Activated T-cell treated with anti-CD3 and anti-CD28 coated beads, Interleukin-2, amount 50 U/mL, for 4 hours (primary cell): ENCODE data around the gene COQ7. TPM values are rescaled to one million over a fixed set of nuclear protein-coding genes. Genes with fewer than 3 reads are reported as not detected.

Experiments
- ATAC-seq, 2 donors: fragments of 200-7000 bp; cut with Tn5 transposase; one replicate each; pipeline ENCODE4 v1.10.0; 2021
- DNase-seq: peaks from one replicate; pipeline ENCODE4 v3.0.0-alpha.2; 2020
- H3K27me3 Mint-ChIP-seq: one replicate; pipeline ENCODE4 v1.8.0; 2021; ENCODE audit warnings: low read depth, mixed read lengths
- H3K36me3 Mint-ChIP-seq: one replicate; pipeline ENCODE4 v1.8.0; 2022; ENCODE audit warnings: mixed read lengths; ENCODE audit not compliant: insufficient read depth
- H3K4me1 Mint-ChIP-seq: one replicate; pipeline ENCODE4 v1.8.0; 2021; ENCODE audit warnings: low read depth, mixed read lengths
- H3K4me3 Mint-ChIP-seq: one replicate; pipeline ENCODE4 v1.8.0; 2021; ENCODE audit warnings: mild to moderate bottlenecking, moderate library complexity, mixed read lengths
- H3K9me3 Mint-ChIP-seq: one replicate; pipeline ENCODE4 v1.8.0; 2021; ENCODE audit warnings: mixed read lengths
- total RNA-seq, 3 donors: library from RNA; stranded (reverse); gene quantifications; one replicate each; pipeline ENCODE4 v1.2.1, GENCODE V29; 2021

Gene COQ7
- total RNA-seq, 3 donors from 2014 or later: 18.3 to 21.8 (median 20.4) TPM

DNA sequence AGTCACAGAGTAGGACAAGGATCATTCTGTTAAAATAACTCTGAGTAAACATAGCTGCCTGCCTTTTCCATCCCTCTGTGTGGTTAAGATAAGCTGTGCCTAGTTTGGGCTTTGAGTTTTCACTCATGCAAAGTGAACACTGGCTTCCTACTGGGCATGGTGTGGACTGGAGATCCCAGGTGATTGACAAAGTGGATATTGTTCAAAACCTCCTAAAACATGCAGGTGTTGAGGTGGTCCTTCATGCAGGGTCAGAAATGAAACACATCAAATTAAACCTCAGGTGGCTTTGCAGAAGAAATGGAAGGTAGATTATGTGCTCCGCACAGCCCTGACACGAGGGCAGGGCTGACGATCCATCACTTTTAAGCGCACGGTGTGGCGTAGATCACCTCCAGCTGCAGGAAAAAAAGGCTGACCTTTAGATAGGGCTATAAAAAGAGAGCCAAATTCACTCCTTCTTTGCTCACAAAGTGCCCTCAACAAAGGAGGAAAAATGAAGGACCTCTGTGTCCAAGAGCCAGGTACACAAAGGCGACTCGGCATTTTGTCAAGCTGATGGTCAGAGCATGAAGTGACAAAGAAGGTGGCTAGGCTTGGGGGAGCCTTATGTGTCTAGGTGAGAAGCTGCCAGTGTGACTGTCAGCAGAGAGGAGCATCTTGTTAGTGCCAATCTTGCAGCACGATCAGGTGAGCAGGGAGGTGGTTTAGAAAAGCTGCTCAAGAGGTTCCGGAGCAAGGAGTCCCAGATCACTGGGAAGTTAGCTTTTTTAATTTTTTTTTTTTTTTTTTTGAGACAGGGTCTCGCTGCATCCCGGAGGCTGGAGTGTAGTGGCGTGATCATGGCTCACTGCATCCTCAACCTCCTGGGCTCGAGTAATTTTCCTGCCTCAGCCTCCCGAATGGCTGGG is 26.5 kb downstream of the COQ7 start:
- H3K27me3 Mint-ChIP-seq: no peaks in the 10 kb centered on the region
- H3K4me3 Mint-ChIP-seq: no peak overlapping the region
- peaks cover 5% of the 10 kb centered on the region for H3K4me1 Mint-ChIP-seq
- no peak for DNase-seq
- peaks cover 10% of the 10 kb centered on the region for H3K9me3 Mint-ChIP-seq
- no peak for ATAC-seq
- no peaks in the 10 kb centered on the region for H3K36me3 Mint-ChIP-seq

DNA sequence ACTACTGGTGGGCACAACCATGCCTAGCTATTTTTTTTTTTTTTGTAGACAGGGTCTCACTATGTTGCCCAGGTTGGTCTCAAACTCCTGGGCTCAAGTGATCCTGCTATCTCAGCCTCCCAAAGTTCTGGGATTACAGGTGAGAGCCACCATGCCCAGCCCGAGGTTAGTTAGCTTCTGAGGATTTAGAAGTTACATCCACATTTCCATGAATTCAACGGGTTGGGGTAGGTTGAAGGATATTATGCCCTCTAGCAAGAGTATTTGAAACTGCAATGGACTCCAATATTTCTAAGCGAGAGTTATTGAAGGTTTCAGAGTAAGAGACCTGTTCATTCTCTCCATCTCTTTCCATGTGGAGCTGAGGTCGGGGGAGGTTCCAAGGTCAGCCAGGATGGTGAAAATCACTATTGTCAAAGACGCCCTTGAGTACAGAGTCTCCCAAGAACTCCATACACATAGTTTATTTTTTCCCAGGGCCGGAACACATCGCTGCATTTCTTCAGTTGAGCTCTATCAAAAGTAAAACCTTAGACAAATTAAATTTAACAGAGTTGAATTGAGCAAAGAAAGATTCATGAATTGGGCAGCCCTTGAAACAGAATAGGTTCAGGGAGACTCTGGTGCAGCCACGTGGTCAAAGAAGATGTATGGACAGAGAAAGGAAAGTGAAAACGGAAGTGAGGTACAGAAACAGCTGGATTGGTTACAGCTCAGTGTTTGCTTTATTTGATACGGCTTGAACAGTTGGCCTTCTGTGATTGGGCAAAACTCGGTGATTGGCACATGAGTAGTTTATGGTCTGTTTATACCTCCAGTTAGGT is 27.3 kb downstream of the COQ7 start:
- Mint-ChIP-seq H3K4me3 (no peak overlapping the region), H3K27me3 (no peaks in the 10 kb centered on the region), H3K36me3 (no peaks in the 10 kb centered on the region), H3K9me3 (peaks cover 10% of the 10 kb centered on the region), H3K4me1 (peaks cover 5% of the 10 kb centered on the region)
- no peak for ATAC-seq
- no peak for DNase-seq

DNA sequence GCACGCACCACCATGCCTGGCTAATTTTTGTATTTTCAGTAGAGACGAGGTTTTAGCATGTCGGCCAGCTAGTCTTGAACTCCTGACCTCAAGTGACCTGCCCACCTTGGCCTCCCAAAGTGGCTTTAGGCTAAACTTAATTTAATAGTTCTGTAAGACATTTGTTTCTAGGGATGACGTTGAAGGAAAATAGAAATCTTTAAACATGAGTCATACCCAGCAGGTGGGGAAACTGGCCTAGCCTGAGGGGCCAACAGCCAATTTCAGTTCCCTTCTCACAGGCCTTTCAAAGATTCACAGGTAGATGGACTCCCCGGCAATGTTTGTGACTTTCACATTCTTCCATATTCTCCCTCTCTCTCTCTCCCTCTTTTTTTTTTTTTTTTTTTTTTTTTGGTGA is 28.2 kb downstream of the COQ7 start:
- peaks cover 10% of the 10 kb centered on the region for H3K9me3 Mint-ChIP-seq
- H3K4me3 Mint-ChIP-seq: no peak overlapping the region
- H3K27me3 Mint-ChIP-seq: no peaks in the 10 kb centered on the region
- ATAC-seq (no peak), DNase-seq (no peak)
- H3K36me3 Mint-ChIP-seq: no peaks in the 10 kb centered on the region
- peaks cover 5% of the 10 kb centered on the region for H3K4me1 Mint-ChIP-seq

DNA sequence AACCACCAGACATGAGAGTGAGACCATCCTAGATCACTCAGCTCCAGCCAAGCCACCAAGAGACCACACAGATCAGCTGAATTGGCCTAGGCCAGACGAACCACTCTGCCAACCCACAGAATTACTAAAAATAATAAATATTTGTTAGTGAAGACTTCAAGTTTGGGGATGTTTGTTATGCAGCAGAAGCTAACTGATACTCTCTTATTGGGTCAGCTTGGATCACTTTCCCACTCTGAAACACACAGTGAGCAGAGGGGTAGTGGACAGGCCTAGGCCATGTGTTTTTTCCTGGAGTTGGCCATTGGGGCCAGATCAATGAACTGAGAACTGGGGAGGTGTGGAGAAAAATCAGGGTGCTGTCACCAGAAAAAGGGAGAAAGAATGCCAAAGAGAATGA is 30.8 kb downstream of the COQ7 start:
- Mint-ChIP-seq H3K36me3 (no peaks in the 10 kb centered on the region), H3K4me1 (peaks cover 5% of the 10 kb centered on the region), H3K4me3 (no peak overlapping the region), H3K9me3 (peaks cover 6% of the 10 kb centered on the region), H3K27me3 (no peaks in the 10 kb centered on the region)
- DNase-seq (no peak), ATAC-seq (no peak)

DNA sequence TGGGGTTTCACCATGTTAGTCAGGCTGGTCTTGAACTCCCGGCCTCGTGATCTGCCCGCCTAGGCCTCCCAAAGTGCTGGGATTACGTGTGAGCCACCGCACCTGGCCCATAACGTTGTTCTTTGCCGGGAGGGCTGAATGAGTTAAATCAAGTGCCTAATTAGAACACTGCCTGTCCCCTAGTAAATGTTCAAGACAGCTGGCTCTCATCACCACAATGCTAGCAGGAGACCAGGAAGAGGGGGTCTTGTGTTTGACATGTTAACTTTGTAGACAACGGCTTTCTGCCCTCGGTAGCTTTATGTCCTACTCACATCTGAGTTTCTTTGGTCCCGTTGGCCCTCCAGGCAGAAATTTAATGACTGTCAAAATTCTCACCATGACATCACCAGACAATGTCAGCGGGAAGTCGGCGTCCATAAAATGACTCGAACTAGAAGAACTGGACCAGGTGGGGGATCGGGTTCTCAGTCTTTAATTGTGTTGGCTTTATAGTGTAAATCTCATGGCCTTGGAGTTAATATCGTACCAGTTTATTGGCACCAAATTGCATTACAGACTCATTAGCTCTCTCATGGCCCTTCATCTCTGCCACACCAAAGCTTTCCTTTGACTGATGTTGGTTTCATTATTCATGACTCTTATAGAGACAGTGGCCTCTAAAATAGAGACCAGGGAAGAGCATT is 34.9 kb downstream of the COQ7 start:
- peaks cover 6% of the 10 kb centered on the region for H3K27me3 Mint-ChIP-seq
- peaks cover 6% of the 10 kb centered on the region for H3K9me3 Mint-ChIP-seq
- H3K36me3 Mint-ChIP-seq: no peaks in the 10 kb centered on the region
- ATAC-seq (no peak), DNase-seq (no peak)
- H3K4me3 Mint-ChIP-seq: no peak overlapping the region
- H3K4me1 Mint-ChIP-seq: no peaks in the 10 kb centered on the region

DNA sequence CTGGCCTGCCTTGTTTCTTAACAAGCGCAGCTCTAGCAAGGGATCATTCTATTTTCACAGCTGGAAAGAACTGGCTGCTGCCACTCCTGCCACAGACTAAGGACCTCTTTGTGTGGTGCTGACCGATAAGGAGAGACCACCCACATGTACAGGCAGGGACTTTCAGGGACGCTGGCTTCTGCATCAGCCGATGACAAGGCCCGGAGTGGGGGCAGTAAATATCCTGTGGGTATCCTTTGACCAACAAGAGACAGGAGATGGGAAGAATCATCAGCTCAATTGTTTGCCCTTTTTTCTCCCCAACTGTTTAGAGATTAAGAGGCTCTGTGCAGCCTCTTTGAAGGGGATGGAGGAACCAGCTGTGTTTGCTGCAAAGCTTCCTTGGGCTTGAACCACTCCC is 37.2 kb downstream of the COQ7 start:
- H3K4me3 Mint-ChIP-seq: no peak overlapping the region
- no peaks in the 10 kb centered on the region for H3K36me3 Mint-ChIP-seq
- no peak for DNase-seq
- H3K4me1 Mint-ChIP-seq: peaks cover 2% of the 10 kb centered on the region
- peaks cover 6% of the 10 kb centered on the region for H3K27me3 Mint-ChIP-seq
- no peak for ATAC-seq
- no peaks in the 10 kb centered on the region for H3K9me3 Mint-ChIP-seq

DNA sequence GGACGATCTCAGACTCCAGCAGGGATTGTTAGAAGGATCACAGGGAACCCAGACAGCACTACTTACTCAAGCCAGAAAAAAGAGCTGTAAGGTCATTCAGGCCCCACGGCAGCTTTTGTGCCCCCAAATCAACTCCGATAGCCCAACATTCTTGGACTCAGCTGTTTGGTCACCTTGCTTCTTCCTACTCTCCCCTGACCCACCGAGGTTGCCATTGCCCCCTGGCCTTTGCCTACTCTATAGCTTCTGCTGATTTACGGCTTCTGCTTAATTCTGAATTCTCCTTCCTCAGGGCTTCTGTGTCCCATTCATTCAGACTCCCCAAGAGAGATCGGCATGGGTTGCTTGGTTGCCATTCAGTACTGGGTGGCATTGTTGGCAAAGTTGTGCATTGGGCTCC is 37.7 kb downstream of the COQ7 start:
- H3K27me3 Mint-ChIP-seq: peaks cover 6% of the 10 kb centered on the region
- no peaks in the 10 kb centered on the region for H3K36me3 Mint-ChIP-seq

DNA sequence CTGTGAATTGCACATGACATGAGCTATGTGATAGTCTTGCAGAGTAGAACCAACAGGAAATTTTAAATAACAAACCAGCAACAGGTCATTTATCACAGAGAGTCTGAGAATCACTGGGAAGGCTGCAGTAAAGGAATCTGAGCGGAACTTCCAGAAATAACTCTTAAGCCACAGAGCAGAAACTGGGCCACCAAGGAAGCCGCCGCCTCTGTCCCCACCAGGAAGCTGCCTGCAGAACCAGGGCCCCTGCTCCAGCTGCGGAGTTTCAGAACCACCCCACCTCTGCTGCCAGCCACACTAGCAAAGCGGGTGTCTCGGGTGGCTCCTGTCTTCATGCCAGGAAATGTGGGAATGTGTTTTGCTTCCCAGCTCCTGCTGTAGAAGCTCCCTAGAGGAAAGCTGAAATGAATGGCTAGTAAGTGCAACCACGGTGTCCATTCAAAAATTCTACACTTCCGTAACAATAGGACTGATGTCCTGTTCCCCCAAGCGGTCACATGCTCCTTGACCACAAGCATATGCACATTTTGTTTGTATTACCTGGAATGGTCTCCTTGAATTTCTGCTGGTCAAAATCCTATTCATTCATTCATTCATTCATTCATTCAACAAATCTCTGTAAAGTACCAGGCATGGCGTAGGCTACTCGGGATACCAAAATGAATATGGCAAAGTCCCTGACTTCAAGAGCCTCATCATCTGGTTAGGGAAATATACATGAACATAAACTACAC is 38.6 kb downstream of the COQ7 start:
- Mint-ChIP-seq H3K9me3 (no peaks in the 10 kb centered on the region), H3K4me3 (no peak overlapping the region), H3K27me3 (peaks cover 6% of the 10 kb centered on the region), H3K36me3 (no peaks in the 10 kb centered on the region), H3K4me1 (peaks cover 2% of the 10 kb centered on the region)
- no peak for DNase-seq
- ATAC-seq: no peak

More for the DNA sequence above, 37.7 kb downstream of the COQ7 start:
- Mint-ChIP-seq H3K9me3 (no peaks in the 10 kb centered on the region), H3K4me3 (no peak overlapping the region), H3K4me1 (peaks cover 2% of the 10 kb centered on the region)
- ATAC-seq (no peak), DNase-seq (no peak)

DNA sequence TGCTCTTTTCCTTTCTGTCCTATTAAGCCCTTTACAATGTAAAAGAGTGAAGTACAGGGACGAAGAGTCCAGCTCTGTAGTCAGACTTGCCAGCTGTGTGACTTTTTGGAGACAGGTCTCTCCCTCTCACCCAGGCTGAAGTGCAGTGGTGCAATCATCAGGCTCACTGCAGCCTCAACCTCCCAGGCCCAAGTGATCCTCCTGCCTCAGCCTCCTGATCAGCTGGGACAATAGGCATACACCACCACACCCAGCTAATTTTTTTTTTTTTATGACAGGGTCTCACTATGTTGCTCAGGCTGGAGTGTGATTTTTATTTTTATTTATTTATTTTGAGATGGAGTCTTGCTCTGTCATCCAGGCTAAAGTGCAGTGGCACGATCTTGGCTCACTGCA is 39.2 kb downstream of the COQ7 start:
- DNase-seq (no peak), ATAC-seq (no peak)
- Mint-ChIP-seq H3K36me3 (no peaks in the 10 kb centered on the region), H3K27me3 (peaks cover 6% of the 10 kb centered on the region), H3K9me3 (no peaks in the 10 kb centered on the region), H3K4me1 (peaks cover 2% of the 10 kb centered on the region), H3K4me3 (no peak overlapping the region)

DNA sequence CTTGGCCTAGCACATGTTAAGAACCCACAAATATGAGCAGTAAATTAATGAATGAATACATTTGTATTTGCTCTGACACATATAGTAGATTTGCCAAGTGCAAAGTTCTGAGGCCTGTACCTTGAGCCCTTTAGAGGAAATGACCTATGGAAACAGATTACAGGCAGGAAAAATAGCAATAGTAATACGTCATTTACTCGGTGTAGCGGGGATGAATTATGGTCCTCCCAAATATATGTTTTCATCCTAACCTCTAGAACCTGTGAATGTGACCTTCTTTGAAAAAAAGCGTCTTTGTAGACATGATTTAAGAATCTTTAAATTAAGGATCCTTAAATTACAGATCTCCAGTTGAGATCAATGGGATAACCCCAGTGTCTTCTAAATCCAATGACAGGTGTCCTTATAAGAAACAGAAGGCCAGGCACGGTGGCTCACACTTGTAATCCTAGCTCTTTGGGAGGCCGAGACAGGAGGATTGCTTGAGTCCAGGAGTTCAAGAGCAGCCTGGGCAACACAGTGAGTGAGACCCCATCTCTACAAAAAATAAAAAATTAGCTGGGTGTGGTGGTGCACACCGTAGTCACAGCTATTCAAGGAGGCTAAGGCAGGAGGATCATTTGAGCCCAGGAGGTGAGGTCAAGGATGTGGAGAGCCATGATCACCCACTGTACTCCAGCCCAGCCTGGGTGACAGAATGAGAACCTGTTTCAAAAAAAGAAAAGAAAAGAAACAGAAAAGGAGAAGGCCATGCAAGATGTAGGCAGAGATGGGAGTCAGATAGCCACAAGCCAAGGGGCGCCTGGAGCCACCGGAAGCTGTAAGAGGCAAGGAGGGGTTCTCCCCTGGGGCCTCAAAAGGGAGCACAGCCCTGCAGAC is 41.2 kb downstream of the COQ7 start:
- Mint-ChIP-seq H3K27me3 (peaks cover 19% of the 10 kb centered on the region), H3K4me1 (peaks cover 5% of the 10 kb centered on the region), H3K4me3 (no peak overlapping the region), H3K9me3 (no peaks in the 10 kb centered on the region), H3K36me3 (no peaks in the 10 kb centered on the region)
- DNase-seq (no peak), ATAC-seq (no peak)

DNA sequence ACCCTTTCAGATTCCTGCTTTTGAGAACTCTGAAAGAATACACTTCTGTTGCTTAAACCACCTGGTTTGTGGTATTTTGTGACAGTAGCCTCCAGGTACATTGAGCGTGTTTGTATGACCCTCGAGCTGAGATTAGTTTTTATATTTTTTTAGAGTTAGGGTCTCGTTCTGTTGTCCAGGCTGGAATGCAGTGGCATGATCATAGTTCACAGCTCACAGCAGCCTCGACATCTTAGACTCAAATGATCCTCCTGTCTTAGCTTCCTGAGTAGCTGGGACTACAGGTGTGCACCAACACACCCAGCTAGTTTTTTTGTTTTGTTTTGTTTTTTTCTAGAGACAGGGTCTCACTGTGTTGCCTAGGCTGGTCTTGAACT is 41.9 kb downstream of the COQ7 start:
- H3K36me3 Mint-ChIP-seq: no peaks in the 10 kb centered on the region
- no peak for DNase-seq
- no peaks in the 10 kb centered on the region for H3K9me3 Mint-ChIP-seq
- peaks cover 5% of the 10 kb centered on the region for H3K4me1 Mint-ChIP-seq
- no peak for ATAC-seq
- H3K4me3 Mint-ChIP-seq: no peak overlapping the region
- peaks cover 19% of the 10 kb centered on the region for H3K27me3 Mint-ChIP-seq

DNA sequence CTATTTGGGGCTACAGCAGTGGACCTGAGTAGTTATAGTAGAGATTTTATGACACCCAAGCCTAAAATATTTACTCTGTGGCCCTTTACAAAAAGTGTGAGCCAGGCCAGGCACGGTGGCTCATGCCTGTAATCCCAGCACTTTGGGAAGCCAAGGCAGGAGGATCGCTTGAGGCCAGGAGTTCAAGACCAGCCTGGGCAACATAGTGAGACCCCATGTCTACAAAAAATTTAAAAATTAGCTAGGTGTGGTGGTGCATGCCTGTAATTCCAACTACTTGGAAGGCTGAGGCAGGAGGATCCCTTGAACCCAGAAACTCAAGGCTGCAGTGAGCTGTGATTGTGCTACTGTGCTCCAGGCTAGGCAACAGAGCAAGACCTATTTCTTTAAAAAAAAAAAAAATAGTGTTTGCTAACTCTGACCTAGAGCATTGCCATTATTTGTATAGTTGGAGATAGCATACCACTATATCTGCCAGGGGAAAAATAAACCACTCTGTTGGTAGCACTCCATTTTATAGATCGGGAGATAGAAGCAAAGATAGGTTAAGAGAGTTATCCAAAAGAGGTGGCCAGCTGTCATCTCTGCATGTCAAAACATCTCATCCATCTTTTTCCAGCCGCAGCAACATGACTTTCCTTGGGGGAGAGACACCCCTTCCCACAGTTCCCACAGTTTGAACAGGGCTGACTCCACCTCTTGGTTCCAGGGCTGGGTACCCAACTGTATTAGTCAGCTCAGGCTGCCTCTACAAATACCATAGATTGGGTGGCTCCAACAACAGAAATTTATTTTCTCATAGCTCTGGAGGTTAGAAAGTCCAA is 43.3 kb downstream of the COQ7 start:
- ATAC-seq (no peak), DNase-seq (no peak)
- no peaks in the 10 kb centered on the region for H3K9me3 Mint-ChIP-seq
- H3K36me3 Mint-ChIP-seq: no peaks in the 10 kb centered on the region
- no peak overlapping the region for H3K4me3 Mint-ChIP-seq
- H3K4me1 Mint-ChIP-seq: peaks cover 5% of the 10 kb centered on the region
- H3K27me3 Mint-ChIP-seq: peaks cover 26% of the 10 kb centered on the region

DNA sequence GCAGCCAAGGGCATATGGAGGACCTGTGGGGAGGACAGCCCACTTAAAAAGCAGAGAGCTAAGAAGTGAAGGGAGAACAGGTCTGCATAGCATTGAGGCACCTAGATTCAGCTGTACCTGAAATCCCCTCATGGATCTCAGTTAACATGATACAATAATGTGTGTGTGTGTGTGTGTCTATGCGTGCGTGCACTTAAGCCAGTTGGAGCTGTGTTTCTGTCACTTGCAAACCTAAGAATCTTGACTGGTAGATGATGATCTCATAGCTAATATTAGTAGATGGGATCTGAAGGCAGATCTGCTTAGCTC is 44.6 kb downstream of the COQ7 start:
- H3K27me3 Mint-ChIP-seq: peaks cover 20% of the 10 kb centered on the region
- H3K36me3 Mint-ChIP-seq: no peaks in the 10 kb centered on the region
- H3K4me1 Mint-ChIP-seq: peaks cover 7% of the 10 kb centered on the region
- H3K4me3 Mint-ChIP-seq: no peak overlapping the region
- H3K9me3 Mint-ChIP-seq: no peaks in the 10 kb centered on the region
- ATAC-seq (no peak), DNase-seq (no peak)
